GM19463 (cell line): ENCODE measurements around the gene VRK2.

Experiments used
- ATAC-seq: cut with Tn5 transposase; IDR thresholded peaks from one replicate; pipeline ENCODE4 v1.9.1; 2021; ENCODE audit warnings: mild to moderate bottlenecking, moderate library complexity; ENCODE audit not compliant: unreplicated experiment

VRK2 gene

GRCh38 chr2:58046585-58047372, at the start of gene VRK2:
Gene VRK2 (plus strand): TSS chr2:58046806. CDS start chr2:58048832, 2,026 bp downstream.
- peak; percentile 83 for ATAC-seq

DNA sequence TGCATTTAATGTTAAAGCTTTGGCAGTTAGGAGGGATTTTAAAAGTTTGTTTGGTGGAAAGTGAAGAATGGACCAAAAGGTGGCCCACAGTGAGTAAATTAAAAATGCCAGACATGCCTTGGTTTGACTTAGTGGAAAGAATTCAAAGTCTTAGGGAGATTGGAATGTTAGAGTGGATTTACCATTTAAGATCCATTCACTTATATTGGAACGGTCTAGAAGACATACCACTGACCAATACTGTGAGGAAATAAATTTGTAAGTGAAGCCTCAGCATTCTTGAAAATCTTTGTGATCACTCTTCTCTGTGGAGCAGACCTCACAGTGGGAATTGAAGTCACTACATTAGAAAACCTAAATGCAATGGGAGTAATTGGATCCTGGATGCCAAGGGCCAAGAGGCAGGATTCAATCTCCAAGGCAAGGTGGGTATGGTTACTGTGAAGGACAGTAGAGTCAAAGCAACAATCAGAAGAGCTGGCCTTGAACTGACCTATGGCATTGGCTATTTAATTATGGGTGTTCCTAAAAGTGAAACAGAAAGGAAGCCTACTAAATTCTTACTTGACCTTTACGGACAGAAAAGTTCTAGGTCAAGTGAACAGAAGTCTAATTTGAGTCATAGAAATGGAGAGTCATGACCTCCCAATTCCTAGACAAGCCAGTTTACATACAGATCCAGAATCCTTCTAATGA, 40.2 kb upstream of the VRK2 start:
- ATAC-seq, result peak; percentile 88

DNA sequence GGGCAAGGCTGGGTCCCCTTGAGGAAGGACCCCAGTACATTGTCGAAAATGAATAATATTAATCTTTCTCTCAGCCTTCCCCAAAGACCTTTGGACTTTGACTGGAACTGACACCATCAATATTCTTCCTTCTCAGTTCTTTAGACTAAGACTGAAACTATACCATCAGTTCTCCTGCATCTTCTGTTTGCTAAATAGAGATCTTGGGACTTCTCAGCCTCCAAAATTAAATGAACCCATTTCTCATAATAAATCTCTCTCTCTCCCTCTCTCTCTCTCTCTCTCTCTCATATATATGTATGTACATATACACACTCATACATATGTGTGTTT, 39.7 kb upstream of the VRK2 start:
- ATAC-seq, result peak; percentile 61

DNA sequence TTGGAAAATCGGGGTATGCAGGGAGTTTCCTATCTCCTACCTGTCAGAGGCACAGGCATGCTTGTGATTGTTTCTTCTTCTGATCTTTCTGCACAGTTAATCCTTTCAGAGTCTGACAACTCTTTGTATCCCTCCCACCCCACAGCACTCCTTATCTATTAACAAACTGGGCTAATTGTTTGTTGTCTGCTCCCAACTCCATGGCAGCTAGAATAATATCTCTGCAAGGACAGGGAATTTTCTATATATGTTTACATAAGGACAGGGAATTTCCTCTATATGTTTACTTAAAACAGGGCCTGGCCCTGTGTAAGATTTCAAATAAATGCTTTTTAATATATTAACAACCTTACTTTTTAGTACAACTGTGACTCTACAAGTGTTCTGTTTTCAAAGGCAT, 36.0 kb upstream of the VRK2 start:
- ATAC-seq, result no peak

DNA sequence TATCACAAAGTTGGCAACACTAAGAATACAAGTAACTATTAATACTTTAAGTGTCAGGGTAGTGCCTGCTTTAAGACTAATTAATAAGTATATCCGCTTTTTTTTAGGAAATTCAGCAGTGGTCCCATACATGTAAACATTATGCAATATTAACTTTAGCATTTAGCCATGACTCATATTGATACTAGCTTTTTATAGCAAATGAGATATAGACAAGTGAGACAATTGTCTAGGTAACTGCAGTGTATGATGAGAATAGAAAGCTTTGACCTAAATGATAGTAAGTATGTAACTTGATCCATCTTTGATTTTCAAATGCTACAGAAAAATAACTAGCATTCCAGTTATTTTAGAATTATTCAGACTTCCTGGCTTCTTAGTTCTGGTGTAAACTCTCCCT, 27.4 kb upstream of the VRK2 start:
- ATAC-seq, result peak; percentile 39

GRCh38 chr2:58025150-58025933, 21.3 kb upstream of the VRK2 start:
- no peak for ATAC-seq

- no peak for ATAC-seq
Observed at GRCh38 chr2:58027029-58027428, 19.6 kb upstream of the VRK2 start.

DNA sequence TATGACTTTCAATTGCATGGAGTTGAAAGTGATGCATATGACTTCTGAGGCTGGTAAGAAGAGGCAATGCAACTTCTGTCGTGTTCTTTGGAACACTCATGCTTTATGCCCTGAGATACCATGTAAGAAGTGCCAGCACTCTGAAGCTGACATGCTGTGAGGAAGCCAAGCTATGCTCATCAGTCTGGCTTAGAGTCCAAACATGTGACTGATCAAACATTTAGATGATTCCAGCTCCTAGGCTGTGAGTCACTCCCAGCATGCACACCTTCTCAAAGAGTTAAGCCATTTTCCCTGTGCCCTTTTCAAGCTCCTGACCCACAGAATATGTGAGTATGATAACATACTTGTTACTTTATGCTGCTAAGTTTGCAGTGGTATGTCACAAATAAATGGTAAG, 15.8 kb upstream of the VRK2 start:
- no peak for ATAC-seq

- peak; percentile 65 for ATAC-seq
Observed at GRCh38 chr2:58032016-58032763, 14.4 kb upstream of the VRK2 start.

- no peak for ATAC-seq
Observed at GRCh38 chr2:58032764-58033080, 13.9 kb upstream of the VRK2 start.

DNA sequence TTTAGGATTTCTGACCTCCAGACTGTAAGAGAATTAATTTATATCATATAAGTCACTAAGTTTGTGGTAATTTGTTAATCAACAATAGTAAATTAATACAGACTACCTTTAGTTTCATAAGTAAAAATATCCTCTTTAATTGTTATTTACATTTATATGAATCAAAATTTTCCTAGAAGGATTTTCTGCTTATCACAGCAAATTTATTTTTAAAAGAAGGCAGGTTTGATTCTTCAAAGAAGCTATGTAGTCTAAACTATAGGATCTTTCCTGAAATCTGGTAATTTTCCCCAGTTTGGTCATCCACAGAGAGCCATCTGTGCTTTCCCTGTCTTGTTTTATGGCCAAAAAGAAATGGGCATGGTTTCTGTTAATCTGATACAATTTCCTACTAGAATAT, 13.1 kb upstream of the VRK2 start:
- ATAC-seq, result no peak

DNA sequence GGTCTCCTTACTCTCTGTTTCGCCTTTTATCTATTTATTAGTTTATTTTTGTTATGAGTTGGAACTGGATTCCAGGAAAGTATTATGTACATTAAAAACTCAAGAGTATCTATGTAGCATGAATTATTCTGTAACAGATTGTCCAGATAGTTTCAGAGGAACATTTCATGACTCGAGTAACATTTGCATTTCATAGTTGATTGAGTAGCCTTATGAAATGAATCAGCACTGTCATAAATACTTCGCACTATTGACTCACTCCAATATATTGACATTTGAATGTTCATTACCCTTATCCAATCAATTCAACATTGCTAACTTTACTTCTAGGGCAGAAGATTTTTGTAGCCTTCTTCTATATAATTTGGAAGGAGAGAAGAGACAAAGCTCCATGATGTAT, 11.3 kb upstream of the VRK2 start:
- ATAC-seq, result peak; percentile 67

- peak; percentile 58 for ATAC-seq
Observed at GRCh38 chr2:58039170-58039611, 7.4 kb upstream of the VRK2 start.

- ATAC-seq, result no peak
Observed at GRCh38 chr2:58042486-58042970, 4.1 kb upstream of the VRK2 start.

DNA sequence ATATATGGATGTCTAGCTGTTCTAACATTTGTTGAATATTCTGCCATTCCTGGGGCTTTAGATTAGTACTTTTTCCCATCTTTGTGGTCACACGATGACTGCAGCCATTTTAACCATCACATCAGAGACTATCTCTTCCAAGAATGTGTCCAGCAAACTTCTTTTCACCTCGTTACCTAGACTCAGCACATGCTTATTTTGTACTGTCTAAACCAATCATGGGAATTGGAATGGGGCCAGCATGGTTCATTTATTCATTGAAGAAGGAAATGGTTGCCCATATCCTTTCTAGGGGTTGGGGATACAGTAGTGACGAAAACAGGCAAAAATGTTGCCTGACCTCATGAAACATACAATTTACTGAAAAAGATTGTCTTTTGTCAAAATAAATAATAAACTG, 2.5 kb upstream of the VRK2 start:
- ATAC-seq, result no peak

GRCh38 chr2:58045580-58046334, 849 bp upstream of the VRK2 start:
- no peak for ATAC-seq

- no peak for ATAC-seq
Observed at GRCh38 chr2:58046335-58046584, 346 bp upstream of the VRK2 start.

DNA sequence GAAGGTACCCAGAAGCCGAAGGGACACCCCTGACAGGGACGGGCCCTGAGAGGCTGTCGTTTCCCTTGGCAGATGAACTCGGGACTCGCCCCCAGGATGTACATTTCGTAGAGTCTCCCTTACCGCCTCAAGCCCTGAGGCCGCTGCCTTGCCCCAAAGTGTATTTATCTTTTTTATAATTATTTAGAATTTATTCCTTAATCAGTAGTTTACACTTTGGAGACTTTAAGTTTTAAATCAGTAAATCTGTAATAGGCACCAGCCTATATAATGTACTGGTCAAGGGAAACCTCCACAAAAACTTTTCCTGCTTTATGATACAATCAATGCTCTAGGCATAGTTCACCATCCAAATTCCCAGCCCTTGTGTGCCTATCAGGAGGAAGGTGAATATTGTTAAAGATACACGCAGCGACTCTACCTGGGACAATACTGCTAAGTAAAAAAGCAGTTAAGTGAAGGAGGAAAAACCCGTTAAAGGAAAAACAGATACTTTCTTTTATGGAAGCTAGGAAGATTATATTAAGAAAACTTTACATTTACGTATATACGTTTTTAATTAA, 848 bp downstream of the VRK2 start:
- peak; percentile 31 for ATAC-seq

- ATAC-seq, result no peak
Observed at GRCh38 chr2:58047961-58048360, 1.4 kb downstream of the VRK2 start.

DNA sequence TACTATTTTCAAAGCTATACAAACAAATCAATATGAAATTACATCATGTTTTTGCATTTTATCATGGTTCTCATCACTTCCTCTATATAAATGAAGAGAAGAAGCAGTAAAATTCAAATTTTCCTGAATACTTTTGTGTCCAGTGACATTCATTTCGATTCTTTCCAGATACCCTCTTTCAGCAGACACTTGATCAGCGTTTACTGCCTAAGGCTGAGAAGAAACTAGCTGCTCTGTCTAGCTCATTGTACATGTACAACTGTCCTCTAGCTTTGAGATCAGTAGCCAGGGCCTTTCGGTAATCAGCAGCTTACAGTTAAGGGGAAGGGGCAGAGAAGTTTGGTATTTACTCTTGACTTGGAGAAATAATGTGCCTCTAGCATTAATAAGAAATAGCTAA, 4.8 kb downstream of the VRK2 start:
- no peak for ATAC-seq
